Pons (tissue), 1 donor: ENCODE measurements around the gene TUBA4A.
"Not testable (repeated sequence)": the region's sequence is repeated elsewhere in the genome, so short reads cannot be mapped to it uniquely, and the experiment has no call there.

Experiments
- DNase-seq: peaks from one replicate; pipeline ENCODE4 v3.0.0-alpha.2; 2016; ENCODE audit warnings: low spot score

Gene TUBA4A

DNA sequence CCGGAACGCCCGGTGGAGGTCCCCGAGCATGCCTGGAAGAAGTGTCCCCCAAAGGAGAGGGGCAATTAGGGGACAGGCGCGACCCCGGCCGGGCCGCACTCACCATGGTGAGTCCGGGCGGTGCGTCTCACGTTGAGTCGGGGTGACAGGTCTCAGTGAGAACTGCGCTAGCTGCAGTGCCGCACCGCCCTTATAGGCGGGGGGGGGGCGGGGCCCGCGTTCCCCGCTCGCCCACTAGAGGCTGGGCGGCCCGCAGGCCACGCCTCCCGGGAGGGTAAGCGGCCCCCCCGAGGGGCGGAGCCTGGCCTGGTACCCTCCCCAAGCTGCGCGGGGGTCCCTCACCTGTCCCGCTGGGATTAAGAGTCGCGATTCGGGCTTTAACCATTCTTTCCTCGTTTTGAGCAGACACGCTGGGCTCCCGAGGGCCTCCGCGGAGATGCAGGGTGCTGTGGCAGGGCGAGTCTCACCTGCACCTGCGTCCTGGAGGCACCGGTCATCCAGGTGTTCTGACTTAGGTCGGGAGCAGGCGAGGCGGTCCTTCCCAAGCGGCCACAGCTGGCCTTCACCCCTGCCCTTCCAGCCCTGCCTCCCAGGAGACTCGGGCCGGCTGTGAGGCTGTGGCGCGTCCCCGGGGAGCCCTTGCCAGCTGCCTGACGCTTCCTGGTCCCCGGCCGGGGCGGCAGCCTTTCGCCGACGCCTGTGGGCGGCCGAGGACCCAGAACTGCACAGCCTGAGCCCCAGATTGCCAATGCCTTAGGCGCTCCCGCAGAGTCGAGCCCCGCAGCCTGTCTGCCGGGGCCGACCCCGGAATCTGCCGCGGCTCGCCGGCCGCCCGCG lies at the start of gene TUBA4A:
Gene TUBA4A, minus strand, starts transcription at position 166 of the 837 bp plus-strand sequence. Its CDS starts 60 bp downstream, at position 106.
- DNase-seq: peak; percentile 81

DNA sequence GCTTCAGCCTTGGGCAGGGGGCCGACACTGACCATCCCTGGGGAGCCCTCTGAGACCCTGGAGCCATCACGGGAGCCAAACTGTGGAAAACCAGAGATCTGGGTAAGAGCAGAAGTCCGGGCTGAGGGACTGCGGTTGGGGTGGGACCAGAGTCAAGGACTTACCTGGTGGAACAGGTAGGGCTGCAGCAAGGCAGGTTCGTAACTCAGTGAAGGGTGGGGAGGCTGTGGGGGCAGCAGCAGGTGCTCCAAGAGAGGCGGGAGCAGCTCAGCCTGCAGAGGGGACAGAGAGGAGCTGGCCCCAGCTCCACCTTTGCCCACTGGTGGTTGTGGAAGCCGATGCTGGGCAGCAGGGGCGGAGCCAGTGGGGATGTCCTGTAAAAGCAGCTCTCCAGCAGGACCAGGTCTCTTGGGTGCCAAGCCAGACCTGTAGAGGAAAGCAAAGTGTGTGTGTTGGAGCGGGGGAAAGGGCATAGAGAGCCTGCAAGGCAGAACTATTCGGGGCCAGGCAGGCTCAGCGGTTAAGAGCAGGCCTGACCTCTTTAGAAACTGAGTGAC lies 48.8 kb upstream of the TUBA4A start:
- DNase-seq: no peak

DNA sequence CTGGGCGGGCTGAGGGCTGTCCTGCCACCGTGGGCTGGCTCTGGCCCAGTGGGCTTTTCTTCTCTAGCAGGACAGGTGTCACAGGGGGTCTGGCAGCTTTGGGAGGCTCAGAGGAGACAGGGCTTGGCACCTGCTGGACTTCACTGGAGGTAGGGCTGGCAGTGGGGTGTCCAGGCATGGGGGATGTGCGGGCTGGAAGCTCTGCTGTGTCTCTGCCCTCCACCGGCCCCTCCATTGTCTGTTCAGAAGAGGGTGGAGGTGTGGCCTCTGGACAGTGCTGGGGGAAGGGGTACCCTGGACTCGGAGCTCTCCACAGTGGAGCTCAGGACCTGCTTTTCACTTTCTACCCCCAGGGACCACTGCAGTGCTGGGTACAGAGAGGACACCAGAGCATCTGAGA lies 46.3 kb upstream of the TUBA4A start:
- DNase-seq: no peak

DNA sequence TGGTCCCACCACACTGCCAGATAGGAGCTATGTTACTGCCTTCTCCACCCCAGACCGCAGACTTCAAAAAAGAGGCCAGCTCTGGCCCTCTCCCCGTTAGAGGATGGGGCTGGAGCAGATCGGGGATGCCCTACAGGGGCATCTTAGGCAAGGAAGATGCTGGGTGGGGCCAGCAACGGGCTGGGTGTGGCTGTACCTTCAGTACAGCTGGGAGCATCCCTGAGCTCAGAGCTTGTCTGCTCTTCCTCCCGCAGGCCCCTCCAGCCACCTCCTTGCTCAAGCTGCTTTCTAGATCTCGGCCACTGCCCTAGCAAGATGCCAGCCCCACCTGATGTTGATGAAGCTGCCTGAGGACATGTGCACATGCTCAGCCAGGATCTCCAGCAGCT lies 45.6 kb upstream of the TUBA4A start:
- DNase-seq: no peak

DNA sequence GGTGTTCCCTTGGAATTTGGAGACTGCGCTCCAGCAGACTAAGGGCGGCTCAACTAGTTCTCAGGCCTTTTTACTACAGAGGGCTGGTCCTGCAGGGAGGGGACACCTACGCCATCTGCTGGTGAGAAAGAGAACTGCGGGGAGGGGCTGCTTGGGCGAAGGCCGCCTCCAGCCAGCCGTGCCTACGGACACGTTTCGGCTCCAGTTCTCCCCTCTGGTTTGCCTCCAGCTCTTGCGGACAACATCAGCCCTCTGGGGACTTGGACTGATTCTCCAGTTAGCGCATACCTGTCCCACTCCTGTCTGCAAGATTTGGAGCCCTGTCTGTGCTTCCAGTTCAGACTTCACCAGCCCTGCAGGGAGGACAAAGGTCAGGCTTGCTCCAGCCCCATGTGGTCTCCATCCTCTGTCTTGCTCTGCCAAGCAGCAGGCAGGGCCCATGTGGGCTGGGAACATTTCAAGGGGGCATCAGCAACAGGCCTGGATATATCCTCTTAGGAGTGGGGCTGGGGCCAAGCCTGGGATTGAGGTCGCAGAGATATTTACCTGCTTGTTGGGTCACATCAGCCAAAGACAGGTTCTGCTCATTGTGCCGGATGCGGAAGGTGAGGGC lies 45.1 kb upstream of the TUBA4A start:
- peak; percentile 80 for DNase-seq

DNA sequence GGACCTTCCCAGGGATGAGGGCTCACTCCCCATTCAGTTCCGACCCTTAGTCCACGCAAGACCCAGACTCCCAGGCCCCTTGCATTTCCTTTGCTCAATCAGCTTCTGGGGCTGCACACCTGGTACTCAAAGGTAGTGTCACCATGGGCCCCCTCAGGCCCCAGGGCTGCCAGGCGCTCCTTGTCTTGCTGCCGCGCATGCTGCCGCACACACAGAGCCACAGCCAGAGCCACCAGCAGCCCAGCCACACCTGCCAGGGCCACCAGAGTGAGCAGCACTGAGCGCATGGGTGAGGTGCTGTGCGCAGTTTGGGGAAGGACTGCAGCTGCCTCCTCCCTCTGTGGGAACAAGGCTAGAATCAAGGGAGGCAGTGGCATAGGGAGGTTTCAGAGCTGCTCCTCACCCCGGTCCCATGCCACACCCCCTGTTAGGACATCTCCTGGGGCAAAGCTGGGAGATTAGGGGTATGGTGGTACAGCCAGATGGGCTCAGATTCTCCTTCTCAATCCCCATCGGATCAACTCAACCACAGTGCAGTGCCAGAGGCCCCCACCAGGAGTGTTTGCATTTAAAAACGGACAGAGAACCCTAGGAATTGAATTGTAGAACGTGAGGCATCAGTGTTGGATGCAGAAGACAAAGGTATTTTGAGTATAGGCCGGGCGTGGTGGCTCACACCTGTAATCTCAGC lies 44.2 kb upstream of the TUBA4A start:
- DNase-seq: no peak

DNA sequence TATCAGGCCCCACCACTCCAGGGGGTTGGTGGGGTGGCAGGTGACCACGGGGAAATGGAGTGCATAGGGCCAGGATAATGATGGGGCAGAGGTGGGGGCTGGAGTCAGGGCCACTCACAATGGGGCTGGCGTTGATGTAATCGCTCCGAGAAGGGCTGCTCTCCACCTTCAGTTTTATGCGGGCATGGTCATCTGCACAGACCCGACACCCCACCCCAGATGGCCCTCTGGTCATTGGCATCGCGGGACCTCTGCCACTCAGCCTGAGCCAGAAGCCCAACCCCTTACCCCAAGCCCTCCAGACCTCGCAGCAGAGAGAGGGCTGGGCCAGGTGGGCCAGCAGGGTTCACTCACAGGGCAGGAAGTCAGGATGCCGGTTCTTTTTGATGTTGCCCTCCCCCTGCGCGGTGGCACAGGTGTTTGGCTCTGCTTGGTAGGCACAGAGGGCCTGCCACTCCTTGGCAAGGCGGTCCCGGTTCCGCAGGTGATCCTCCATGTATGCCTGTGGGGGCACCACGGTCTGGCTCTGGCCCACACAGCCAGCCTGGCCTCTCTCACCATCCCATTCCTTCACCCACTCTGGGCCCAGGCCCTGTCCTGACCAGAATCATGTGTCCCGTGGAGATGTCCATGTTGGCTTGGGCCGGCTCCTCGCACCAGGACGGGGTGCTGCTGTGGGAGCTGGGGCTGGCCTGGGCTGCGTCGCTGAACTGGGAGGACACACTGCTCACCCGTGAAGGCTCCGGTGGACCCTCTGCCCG lies 43.1 kb upstream of the TUBA4A start:
- DNase-seq: no peak

DNA sequence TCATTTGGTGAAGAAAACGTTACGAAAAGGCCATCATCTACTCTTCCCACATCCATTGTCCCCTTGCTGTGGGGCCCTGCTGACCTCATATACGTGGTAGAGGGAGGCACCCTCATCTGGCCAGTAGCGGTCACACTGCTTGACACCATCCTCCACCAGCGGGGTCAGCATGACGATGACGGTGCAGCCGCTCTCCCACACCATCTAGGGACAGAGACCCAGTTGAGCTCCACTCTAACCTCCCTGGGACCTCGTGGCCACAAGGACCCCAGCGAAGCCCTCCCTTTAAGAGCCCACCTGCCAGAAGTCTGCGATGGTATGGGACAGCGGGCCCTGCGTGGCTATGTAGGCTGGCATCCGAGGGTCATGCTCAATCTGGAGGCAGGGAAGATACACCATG lies 42.4 kb upstream of the TUBA4A start:
- DNase-seq: no peak

DNA sequence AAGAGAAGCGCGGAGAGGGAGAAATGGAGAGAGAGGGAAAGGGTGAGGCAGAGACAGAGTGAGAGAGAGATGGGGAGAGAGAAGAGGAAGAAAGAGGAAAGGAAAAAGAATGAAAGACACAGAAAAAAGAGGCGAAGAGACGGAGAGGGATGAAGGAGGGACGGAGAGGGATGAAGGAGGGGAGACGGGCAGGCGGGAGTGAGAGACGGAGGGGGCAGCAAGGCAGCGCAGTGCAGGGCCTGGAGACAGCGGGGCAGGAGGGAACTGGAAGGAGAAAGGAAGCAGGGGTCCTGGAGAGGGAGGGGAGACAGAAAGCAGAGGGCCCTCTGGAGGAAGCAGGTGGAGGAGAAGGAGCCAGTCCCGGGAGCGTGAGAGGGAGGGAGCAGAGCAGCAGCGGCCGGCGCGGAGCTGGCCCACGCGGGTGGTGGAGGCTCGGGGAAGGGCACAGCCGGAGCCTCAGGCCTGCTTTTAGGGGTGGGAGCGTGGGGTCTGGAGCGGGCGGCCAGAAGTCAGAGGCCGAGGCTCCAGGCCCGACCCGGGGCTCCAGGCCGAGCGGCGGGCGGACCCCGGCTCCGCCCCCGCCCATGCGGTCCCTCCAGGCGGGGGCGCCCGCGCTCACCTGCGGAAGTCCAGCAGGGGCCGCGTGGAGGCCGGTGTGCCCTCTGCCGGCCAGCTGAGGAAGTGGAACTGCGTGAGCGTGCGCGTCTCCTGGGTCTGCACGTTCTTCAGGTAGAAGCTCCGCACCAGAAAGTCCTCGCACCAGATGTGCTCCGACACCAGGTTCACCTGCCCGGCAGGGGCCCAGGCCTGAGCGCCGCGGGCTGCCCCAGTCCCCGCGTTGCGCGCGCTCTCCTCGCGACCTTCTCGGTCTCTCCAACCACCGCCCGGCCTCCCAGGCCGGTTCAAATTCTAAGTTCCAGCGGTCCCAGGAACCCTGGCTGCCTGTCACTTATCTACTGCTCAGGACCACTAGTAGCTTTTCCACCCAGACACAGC lies 40.9 kb upstream of the TUBA4A start:
- DNase-seq: peak; percentile 78

DNA sequence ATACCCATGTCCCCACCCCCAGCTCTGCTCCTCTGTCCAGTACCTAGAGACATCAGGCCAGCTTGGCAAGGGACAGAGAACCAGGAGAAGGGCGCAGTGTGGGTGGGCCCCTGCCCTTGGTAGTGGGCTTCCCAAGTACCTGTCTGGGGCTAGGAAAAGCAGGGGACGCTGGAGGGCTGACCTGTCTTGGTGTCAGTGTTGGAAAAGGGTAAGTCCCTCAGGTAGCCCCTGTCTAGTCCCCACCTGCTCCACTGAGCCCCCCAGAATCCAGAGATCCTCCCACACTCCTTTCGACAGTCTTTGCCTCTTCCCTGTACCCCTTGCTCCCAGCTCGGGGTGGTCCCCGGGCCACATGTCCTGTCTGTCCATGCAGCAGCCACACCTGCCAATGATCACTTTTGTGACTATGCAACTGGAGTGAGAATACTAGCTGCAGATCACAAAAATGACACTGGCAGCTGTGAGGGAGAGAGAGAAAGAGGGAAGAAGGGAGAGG lies 40.1 kb upstream of the TUBA4A start:
- DNase-seq: no peak

DNA sequence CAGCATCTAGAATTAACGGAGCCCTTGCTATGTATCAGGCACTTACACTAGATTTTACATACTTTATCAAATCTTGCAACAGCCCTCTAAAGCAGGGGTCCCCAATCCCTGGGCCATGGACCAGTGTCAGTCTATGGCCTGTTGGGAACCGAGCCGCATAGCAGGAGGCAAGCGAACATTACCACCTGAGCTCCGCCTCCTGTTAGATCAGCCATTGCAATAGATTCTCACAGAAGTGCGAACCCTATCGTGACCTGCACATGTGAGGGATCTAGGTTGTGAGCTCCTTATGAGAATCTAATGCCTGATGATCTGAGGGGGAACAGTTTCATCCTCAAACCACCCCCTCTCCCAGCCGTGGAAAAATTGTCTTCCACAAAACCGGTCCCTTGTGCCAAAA lies 38.9 kb upstream of the TUBA4A start:
- DNase-seq: no peak

DNA sequence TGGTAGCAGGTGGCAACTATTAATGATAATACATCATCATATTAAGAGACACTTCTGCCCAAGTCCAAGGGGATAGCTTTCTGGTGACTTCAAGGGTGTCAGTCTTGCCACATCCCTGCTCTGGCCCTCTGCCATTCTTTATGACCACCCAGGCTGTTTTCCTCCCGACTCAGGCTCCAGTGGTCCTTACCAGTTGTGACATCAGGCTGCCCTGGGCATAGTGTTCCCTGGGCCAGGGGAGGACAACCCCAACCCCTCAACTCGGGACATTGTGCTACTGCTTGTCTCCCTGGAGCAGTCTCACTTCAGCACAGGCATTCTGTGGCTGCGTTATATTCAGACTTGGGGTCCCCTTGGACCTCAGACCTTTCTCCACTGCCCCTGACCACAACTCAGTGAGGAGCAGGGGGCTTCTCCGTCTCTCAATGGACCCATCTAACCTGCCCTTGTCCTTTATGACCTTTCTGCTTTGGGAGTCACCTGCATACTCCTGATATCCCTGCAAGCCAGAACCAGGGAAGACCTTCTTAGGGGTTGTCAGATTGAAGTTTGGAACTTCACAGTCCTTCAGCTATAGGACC lies 38.3 kb upstream of the TUBA4A start:
- no peak for DNase-seq

DNA sequence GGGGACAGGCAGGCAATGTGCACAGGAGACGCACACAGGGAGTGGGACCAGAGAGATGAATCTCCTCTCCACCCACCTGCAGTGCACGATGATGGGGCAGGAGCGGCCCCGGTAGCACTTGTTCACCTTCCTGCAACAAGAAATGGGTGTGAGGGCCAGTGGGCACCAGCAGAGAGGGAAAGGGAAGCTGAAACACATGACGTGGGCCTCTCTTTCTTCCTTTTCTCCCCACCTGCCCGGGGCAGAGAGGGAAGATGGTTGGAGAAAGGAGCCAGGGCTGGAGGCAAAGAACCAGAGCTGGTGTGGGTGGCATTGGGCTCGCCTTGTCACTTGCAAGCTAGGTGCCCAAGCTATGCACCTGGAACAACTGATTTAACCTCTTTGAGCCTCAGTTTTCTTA lies 37.7 kb upstream of the TUBA4A start:
- no peak for DNase-seq

DNA sequence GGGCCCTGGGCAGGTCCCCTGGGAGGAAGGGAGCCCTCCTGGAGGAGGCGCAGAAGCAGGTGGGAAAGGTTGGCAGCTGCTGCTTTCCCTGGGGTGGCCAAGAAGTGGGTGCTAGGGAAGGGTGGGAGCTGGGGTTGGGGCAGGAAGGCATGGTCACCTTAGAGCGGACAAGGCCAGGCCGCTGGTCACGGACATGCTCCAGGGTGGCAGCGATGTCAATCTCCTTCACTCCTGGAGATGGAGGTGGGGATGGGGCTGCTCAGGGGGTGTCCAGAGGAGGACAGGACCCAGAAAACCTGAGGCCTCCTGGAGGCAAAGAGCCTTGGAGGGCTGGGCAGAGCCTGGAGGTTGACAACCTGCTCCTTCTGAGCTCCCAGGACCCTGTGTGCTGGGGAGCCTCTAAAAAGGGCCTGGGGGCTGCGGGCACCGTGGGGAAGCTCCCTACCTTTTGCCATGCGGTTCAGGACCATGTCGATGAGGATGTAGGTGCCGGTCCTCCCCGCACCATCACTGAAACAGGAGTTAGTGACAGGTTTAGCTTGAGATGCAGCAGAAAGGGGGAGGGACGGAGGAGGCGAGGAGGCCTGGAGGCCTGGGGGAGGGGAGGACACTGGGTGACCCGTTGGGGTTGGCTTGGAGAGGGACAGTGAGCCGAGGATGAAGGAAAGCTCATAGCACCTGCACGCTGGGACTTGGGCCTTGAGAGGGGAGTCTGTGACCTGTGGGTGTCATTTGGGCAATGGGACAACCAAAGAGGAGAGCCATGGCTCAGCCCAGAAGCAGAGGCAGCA lies 36.9 kb upstream of the TUBA4A start:
- DNase-seq: no peak

DNA sequence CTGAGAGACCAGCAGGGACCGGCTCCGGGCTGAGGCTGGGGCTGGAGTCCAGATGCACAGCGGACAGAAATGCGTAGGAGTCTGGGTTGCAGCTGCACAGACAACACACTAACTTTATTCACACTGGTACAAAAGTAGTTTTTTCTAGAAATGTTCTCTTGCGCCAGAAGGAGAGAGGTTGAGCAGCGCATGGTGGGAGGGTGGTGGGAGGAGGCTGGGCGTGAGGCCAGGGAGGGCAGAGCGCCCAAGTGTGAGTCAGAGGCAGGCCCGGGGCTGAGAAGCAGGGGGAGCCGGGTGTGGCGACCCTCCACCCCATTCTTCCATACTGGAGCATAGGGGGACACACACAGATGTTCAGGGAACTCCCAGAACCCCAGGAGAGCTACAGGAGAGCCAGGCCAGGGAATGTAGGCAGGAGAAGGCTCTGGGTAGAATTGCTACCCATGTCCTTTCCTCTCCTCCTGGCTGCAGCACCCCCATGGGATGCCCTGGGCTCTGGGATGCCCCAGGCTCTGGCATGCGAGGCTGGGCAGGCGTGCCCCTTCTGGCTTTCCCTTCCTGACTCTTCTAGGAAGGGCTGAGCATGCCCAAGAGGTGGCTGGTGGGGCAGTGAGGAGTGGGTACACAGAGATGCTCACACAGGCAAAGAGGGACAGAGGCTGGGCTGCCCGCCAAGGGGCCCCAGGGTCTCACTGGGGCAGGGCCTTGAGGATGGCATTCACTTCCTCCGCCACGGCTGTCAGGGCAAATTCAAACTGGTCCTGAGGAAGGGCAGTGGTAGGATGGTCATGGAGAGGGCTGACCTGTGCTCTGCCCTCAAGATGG lies 36.0 kb upstream of the TUBA4A start:
- peak; percentile 95 for DNase-seq

DNA sequence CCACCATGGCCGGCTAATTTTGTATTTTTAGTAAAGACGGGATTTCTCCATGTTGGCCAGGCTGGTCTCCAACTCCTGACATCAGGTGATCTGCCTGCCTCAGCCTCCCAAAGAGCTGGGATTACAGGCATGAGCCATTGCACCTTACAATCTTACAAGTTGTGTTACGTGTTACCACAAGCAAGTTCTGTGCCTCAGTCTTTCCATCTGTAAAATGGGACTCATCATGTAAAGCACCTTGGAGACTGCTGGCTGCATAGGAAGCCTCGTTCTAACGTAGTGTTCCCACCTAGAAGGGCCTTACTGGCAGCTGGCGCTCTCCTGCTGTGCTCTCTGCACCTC lies 35.4 kb upstream of the TUBA4A start:
- DNase-seq: no peak

DNA sequence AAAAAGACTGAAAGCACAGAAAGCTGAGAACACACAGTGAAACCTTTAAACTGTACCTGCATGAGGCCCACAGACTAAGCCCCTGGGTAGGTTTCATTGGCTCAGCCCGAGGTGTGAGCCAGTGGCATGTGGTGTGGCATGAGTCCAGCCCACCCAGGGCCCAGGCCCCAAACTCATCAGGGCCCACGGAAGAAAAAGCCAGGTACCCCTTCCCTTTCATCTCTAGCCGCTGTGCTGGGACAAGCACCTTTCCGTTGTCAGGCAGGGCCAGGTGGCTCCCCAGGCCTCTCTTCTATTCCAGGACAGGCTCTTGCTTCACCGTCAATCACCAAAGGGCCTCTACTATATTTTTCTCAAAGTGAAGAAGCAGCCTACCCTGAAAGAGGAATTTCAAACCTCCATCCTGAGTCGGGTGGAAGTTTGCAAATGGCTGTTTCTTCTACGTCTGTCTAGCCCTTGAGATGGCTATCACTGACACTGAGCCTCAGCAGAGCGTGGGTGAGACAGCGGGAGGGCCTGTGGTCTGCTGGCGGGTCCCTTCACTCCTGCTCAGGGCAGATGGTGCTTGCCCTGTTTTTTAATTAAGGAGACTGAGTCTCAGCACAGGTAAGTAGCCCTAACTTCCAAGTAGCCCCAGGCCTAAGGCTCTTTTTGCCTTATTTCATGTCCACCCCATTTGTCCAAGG lies 34.0 kb upstream of the TUBA4A start:
- no peak for DNase-seq

DNA sequence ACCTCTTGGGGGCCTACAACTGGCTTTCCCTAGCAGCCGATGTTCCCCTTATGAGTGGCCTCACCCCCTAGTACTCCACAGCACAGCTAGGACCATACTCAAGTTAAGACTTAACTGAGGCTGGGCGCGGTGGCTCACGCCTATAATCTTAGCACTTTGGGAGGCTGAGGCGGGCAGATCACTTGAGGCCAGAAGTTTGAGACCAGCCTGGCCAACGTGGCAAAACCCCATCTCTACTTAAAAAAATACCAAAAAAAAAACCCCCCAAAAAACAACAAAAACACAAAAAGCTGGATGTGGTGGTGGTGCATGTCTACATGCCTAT lies 33.4 kb upstream of the TUBA4A start:
- DNase-seq: not testable (repeated sequence)
